ENCODE data around the gene AKAP13.

AKAP13 gene

DNA sequence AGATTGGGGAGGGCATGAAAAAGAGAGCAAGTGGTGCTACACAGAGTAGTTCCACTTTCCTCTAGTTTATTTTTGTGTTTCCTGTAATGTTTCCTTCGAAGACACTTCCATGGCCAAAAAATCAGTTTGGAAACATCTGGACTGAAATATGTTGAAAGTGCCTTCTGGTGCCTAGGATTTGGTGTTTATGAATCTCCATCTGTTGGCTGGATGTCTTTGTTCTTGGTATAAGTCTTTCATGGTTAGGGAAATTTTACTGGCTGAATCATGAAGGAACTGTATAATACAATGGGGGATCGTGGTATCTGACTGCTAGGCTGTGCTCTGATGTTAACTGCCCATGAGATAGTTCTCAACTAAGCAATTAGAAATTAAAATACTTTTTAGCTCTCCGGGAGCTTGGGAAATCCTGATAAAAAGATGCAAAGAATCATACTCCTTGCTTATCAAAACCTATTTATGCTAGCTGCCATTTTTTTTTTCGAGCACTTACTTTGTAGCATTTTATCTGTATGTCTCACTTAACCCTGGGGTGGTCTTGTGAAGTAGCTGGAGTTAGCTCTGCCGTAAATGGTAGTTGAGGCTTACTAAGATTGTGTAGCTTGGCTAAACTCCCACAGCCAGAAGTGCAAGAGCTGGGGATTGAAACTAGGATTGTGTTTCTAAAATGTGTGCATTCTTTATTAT lies 21.9 kb downstream of the AKAP13 start:
- DNase-seq (ENCODE audit: low read depth in 1 of 2, low spot score in 1 of 2): no peak
- no peak for TF ChIP-seq JUND (IDR thresholded peaks at IDR 0.05; ENCODE audit: low read depth)
- in situ Hi-C loops (cut with HindIII; ENCODE audit: low pct_unique_long_range_greater_than_20kb, low sequenced_read_pairs): no loop called here

DNA sequence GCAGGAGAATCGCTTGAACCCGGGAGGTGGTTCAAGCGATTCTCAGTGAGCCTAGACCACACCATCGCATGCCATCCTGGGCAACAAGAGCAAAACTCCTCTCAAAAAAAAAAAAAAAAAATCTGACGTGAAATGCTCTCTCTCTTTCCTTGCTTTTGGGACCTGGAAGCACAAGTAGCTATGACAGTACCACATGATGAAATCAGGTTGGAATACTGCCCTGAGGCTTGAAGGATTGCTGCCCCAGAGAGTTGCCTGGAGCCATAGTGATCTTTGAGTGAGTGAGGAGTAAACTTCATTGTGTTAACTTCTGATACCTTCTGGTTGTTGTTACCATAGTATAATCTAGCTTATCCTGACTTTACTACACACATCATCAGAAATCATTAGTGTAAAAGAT lies 23.3 kb downstream of the AKAP13 start:
- TF ChIP-seq JUND (IDR thresholded peaks at IDR 0.05; ENCODE audit: low read depth): no peak
- DNase-seq (ENCODE audit: low read depth in 1 of 2, low spot score in 1 of 2): no peak
- in situ Hi-C loops (cut with HindIII; ENCODE audit: low pct_unique_long_range_greater_than_20kb, low sequenced_read_pairs): no loop called here

GRCh38 chr15:85404176-85404917 lies 23.9 kb downstream of the AKAP13 start:
- in situ Hi-C loops (cut with HindIII; ENCODE audit: low pct_unique_long_range_greater_than_20kb, low sequenced_read_pairs): no loop called here
- no peak for TF ChIP-seq JUND (IDR thresholded peaks at IDR 0.05; ENCODE audit: low read depth)
- no peak for DNase-seq (ENCODE audit: low read depth in 1 of 2, low spot score in 1 of 2)

DNA sequence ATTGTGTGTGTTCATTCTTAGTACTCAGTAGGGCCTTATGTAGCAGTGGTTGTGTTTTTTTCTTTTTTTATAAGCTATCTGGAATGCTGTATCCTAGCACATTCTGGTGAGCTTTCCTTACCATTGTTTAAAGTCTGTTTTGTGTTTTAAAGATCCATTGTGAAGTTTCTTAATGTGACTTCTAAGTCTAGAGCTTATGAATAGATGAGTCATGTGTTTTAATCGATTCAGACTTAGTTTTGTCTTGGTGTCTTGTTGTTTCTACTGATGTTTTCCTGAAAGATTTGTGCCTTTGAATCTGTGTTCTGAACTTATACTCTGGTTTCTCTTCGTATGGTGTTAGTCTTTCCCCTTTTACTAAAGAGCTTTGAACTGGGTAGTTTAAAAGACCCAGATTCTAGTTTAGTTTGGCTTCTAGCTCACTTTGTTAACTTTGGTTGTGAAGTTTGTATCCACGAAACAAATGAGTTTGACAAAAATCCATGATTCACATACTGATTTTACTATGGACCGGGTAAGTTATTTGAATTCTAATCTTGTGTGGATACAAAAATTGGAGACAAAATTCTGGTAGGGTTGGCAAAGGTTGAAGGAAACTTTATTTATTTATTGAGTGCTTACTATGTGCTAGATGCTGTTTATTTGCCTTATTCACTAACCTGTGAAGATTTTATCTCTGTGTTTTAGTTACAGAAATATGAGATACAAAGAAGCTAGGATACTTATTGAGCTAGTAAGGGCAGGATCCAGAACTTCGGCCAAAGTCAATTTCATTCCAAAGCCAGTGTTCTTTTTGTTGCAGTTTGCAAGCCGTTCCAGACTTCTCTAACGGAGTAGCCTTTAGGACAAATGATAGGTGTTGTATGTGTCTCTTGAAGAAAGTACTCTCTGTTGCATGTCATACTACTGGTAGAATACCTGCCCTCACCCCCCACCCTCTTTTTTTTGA lies 24.8 kb downstream of the AKAP13 start:
- in situ Hi-C loops (cut with HindIII; ENCODE audit: low pct_unique_long_range_greater_than_20kb, low sequenced_read_pairs): no loop called here
- TF ChIP-seq JUND (IDR thresholded peaks at IDR 0.05; ENCODE audit: low read depth): no peak
- DNase-seq (ENCODE audit: low read depth in 1 of 2, low spot score in 1 of 2): no peak

- TF ChIP-seq JUND (IDR thresholded peaks at IDR 0.05; ENCODE audit: low read depth): no peak
- DNase-seq (ENCODE audit: low read depth in 1 of 2, low spot score in 1 of 2): no peak
- in situ Hi-C loops (cut with HindIII; ENCODE audit: low pct_unique_long_range_greater_than_20kb, low sequenced_read_pairs): no loop called here
Observed at GRCh38 chr15:85406916-85407315, 26.5 kb downstream of the AKAP13 start.

DNA sequence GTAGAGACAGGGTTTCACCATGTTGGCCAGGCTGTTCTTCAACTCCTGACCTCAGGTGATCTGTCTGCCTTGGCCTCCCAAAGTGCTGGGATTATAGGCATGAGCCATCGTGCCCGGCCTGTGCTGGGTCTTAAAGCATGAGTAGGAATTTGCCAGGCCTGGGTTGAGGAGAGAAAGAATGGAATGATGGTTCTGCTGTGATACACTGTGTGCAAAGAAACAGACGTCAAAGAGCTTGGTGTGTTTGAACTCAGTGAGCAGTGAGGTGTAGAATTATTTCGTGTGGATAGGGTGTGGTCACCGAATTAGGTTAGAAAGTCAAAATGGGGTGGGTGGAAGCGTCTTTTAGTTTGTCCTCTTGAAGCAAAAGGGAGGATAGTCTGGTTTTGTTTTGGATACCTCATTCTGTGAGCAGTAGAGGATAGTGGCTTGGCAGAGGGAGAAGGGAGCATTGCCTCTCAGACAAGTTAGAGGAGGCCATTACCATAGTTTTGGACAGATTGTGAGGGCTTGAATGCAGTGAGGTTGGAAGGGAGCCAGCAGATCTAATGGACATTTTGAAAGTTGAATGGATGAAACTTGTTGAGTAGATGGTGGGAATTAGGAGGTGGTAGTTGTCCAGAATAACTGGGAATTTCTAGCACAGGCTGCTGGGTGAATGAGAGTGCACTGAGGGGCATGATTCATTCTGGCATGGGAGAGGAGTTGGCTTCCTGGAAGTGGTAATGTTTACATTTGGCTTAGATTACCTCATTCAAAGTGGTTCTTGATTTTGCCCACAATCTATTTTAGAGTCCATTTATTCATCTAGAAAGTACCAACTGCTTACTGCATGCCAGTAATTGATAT lies 27.2 kb downstream of the AKAP13 start:
- no peak for TF ChIP-seq JUND (IDR thresholded peaks at IDR 0.05; ENCODE audit: low read depth)
- DNase-seq (ENCODE audit: low read depth in 1 of 2, low spot score in 1 of 2): no peak
- in situ Hi-C loops (cut with HindIII; ENCODE audit: low pct_unique_long_range_greater_than_20kb, low sequenced_read_pairs): no loop called here

DNA sequence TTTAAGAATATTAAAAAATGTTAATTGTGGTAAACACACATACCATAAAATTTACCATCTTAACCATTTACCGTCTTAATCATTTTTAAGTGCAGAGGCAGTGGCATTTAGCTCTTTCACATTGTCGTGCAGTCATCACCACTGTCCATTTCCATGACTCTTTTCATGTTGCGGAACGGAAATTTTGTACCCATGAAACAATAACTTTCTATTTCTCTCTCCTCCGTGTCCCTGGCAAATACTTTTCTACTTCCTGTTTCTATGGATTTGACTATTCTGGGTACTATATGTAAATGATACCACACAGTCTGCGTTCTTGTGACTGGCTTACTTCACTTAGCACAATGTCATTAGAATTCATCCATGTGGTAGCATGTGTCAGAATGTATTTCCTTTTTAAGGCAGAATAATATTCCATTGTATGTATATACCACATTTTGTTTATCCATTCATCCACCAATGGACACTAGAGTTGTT lies 27.9 kb downstream of the AKAP13 start:
- TF ChIP-seq JUND (IDR thresholded peaks at IDR 0.05; ENCODE audit: low read depth): no peak
- no peak for DNase-seq (ENCODE audit: low read depth in 1 of 2, low spot score in 1 of 2)
- in situ Hi-C loops (cut with HindIII; ENCODE audit: low pct_unique_long_range_greater_than_20kb, low sequenced_read_pairs): no loop called here

DNA sequence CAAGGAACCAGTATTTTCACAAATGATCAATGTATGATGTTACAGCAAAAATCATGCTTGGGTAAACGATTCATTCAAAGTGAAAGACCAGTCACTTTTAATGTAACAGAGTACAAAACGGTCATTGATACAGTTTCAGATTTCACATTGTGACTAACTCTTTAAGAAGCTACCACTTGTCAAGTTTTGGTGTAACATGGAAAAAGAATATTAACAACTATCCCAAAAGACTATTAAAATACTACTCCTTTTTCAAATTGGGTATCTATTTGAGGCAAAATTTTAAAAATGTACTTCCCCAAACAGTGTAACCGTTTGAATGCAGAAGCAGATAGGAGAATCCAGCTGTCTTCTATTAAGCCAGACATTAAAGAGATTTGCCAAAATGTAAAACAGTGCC lies 31.7 kb downstream of the AKAP13 start:
- in situ Hi-C loops (cut with HindIII; ENCODE audit: low pct_unique_long_range_greater_than_20kb, low sequenced_read_pairs): no loop called here
- no peak for DNase-seq (ENCODE audit: low read depth in 1 of 2, low spot score in 1 of 2)
- no peak for TF ChIP-seq JUND (IDR thresholded peaks at IDR 0.05; ENCODE audit: low read depth)

- peak in 1 of 2 experiments; percentile 18 for DNase-seq (ENCODE audit: low read depth in 1 of 2, low spot score in 1 of 2)
- no peak for TF ChIP-seq JUND (IDR thresholded peaks at IDR 0.05; ENCODE audit: low read depth)
- in situ Hi-C loops (cut with HindIII; ENCODE audit: low pct_unique_long_range_greater_than_20kb, low sequenced_read_pairs): no loop called here
Observed at GRCh38 chr15:85412956-85413854, 32.8 kb downstream of the AKAP13 start.

DNA sequence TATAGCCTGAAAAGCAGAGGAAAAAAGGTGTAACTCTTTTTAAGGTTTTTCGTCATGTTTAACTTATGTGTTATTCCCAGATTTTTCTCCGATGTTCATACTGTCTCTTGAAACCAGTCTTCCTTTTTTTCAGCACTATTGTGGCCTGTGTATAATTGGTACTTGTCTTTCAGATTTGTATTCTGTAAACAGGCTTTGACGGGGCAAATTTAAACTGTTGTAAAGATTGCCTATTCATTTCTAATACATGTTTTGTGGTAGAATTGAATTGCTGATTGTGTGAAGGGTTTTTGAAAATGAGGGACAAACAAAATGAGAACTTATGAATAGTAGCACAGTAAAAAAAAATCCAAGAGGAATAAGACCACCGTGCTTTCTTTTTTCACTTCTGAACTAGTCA lies 33.6 kb downstream of the AKAP13 start:
- no peak for DNase-seq (ENCODE audit: low read depth in 1 of 2, low spot score in 1 of 2)

DNA sequence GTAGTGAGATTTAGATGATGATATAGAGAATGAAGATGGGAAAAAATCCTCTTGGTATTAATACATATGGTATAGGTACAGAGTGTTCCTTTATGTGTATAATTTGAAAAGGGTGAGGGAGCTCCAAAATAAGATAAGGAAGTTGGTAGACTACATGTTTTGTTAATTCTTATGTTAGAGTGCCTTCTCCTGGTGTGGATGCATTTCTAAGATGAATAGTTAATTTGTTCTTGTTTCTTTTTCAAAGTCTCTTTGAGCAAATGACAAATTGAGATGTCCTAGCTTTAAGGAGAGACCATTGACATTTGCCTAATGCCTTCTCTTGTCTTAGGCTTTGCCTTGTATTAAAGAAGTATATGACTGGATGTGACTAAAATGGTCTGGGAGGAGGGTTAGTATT lies 34.1 kb downstream of the AKAP13 start:
- TF ChIP-seq JUND (IDR thresholded peaks at IDR 0.05; ENCODE audit: low read depth): no peak
- no peak for DNase-seq (ENCODE audit: low read depth in 1 of 2, low spot score in 1 of 2)

More for the DNA sequence above, 33.6 kb downstream of the AKAP13 start:
- in situ Hi-C loops (cut with HindIII; ENCODE audit: low pct_unique_long_range_greater_than_20kb, low sequenced_read_pairs): no loop called here
- no peak for TF ChIP-seq JUND (IDR thresholded peaks at IDR 0.05; ENCODE audit: low read depth)

More for the DNA sequence above, 34.1 kb downstream of the AKAP13 start:
- in situ Hi-C loops (cut with HindIII; ENCODE audit: low pct_unique_long_range_greater_than_20kb, low sequenced_read_pairs): no loop called here
